Measurements from ENCODE around the gene CSNK1G1. TPM values are rescaled to one million over a fixed set of nuclear protein-coding genes. Genes with fewer than 3 reads are reported as not detected.
"Not testable (repeated sequence)": the region's sequence is repeated elsewhere in the genome, so short reads cannot be mapped to it uniquely, and the experiment has no call there.

The CSNK1G1 gene
- total RNA-seq, 1 donor from 2014 or later, result 6.0 TPM

- ATAC-seq (ENCODE audit: poor library complexity), result peak; percentile 34
- intact Hi-C loops (cut with DNase I), result no loop called here
- DNase-seq, result no peak
These were observed 527 bp downstream of the CSNK1G1 start for GRCh38 chr15:64355348-64355943.

DNA sequence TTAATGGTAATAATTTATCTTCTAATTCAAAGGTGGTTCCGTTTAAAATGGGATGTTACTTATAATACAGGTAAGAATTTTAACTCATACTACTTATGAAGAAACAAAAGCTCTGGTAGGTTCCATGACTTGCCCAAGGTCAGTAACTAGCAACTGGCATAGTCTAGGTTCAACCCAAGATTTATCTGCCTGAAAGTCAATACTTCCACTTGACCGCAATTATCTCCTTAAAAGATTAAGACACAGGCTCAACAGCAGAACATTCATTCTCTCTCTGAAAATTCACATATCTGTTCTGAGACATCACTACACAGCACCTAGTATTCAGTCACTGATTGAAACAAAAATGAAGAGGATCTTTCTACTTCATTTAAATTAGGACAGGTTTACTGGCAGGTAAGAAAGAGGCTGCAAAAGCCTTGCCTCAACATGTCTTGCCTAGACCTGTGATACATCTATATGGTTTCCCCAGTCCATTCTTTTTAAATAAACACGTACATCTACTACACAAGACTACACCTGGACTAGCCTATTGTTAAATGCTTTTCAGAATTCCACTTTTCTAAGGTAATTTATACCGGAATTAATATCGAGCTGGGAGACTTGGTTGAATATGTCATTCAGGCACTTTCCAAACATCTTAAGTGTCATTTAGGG, 1.2 kb downstream of the CSNK1G1 start:
- intact Hi-C loops (cut with DNase I), result no loop called here
- DNase-seq (no peak), ATAC-seq (ENCODE audit: poor library complexity) (no peak)

- intact Hi-C loops (cut with DNase I), result no loop called here
- ATAC-seq (ENCODE audit: poor library complexity) (no peak), DNase-seq (no peak)
These were observed 4.7 kb downstream of the CSNK1G1 start for GRCh38 chr15:64351265-64351664.

DNA sequence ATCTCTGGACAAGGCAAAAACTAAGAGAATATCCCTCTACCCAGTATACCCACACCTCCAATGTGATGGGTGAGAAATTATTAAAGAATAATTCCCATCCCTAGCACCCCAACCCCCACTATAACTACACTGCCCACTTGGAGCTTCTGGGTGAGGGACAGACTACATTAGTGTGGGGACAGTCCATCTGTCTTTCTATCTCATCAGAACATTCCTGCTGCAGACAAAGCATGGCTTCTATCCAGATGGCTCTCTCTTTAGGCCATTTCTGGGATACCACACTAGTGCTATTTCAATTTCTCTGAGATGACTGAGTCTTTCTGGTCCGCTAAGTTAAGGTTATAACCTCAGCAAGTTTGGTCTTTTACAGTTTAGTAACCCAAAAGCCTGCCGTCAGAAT, 6.6 kb downstream of the CSNK1G1 start:
- DNase-seq (no peak), ATAC-seq (ENCODE audit: poor library complexity) (peak; percentile 43)
- intact Hi-C loops (cut with DNase I), result no loop called here

DNA sequence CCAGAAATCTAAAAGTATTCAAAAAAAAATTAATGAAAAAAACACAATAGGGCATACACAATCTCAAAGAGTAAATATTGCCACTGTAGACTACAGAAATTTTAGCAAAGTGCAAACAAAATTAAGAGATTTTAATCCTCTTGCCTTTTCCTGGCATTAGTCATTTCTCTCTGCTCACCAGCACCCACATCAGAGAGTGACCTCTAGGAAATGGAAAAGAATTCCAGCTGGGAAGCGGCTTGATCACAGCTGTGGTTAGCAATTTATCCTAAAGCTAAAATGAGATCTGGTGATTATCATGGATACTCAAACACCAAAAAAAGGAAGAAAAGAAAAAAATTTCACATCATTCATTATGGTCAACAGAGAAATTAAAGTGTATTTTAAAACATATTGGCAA, 7.5 kb downstream of the CSNK1G1 start:
- DNase-seq, result no peak
- no peak for ATAC-seq (ENCODE audit: poor library complexity)
- intact Hi-C loops (cut with DNase I), result no loop called here

- DNase-seq; intact Hi-C loops (cut with DNase I); ATAC-seq (ENCODE audit: poor library complexity): not testable (repeated sequence)
These were observed 9.7 kb downstream of the CSNK1G1 start for GRCh38 chr15:64346242-64346641.

DNA sequence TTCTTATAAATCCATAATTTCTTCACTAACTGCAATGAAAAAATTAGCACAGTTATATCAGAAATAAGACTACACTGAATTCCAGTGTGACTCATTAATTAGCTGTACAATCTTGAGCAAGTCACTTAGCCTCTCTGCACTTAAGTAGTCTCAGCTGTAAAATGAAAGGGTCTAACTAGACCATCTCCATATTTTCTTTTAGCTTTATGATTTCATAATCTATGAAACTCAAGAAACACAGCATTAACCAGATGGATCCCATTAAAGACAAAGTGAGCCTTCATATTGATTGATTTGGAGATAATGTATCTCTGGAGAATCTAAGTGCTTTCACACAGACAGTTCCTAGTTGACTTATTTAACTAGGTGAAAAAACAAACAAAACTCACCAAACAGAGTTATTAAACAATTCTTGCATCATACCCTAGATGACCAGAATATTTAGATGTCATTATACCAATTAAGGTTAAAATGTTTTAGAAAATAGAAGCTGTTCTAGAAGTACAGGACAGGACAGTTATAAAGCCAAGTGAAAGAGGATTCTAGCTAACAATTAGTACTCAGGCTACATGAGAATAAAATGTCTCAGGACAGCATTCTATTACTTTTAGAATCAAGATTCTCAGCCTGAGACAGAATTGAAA, 11.2 kb downstream of the CSNK1G1 start:
- intact Hi-C loops (cut with DNase I), result no loop called here
- ATAC-seq (ENCODE audit: poor library complexity), result no peak

DNA sequence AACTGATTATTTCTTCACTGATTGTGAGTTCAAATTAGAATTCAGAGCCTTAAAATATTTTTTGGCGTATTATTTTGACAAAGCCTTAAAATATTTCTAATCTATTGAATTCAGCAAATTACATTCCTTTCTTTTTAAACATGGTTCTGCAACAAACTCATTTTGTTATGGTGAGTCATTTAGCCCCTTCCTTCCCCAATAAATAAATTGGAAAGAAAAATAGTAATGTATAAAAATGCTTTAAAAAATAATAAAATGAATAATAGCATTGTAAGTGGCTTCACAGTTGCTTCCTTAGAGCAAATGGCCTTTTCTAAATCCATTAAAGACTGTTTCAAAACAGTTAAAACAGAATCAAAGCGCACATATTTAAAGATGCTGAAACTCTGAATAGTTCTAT, 12.1 kb downstream of the CSNK1G1 start:
- intact Hi-C loops (cut with DNase I), result no loop called here
- DNase-seq (no peak), ATAC-seq (ENCODE audit: poor library complexity) (no peak)

More for the DNA sequence above, 11.2 kb downstream of the CSNK1G1 start:
- no peak for DNase-seq

GRCh38 chr15:64343222-64343621, 12.8 kb downstream of the CSNK1G1 start:
- intact Hi-C loops (cut with DNase I), result no loop called here
- DNase-seq (no peak), ATAC-seq (ENCODE audit: poor library complexity) (no peak)

DNA sequence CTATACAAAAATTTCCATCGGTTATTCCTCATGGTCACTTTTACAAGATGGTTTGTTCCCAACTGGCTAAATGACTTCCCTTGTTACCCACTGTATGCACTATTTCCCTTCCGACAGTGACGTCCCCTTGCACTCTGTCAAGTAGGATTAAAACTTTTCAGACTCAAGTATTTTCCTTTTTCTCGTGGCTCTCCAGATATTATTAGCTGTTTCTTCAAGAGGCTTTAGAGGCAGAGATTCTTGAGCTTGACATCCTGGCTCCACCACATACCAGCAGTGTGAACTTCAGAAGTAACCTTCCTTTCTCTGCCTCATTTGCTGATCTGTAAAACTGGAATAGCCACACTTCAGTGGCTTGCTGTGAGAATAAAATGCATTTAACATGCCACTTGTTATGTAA, 14.0 kb downstream of the CSNK1G1 start:
- no peak for ATAC-seq (ENCODE audit: poor library complexity)
- intact Hi-C loops (cut with DNase I), result no loop called here
- DNase-seq, result no peak

- ATAC-seq (ENCODE audit: poor library complexity), result no peak
- intact Hi-C loops (cut with DNase I), result no loop called here
- no peak for DNase-seq
These were observed 15.6 kb downstream of the CSNK1G1 start for GRCh38 chr15:64340355-64340754.

DNA sequence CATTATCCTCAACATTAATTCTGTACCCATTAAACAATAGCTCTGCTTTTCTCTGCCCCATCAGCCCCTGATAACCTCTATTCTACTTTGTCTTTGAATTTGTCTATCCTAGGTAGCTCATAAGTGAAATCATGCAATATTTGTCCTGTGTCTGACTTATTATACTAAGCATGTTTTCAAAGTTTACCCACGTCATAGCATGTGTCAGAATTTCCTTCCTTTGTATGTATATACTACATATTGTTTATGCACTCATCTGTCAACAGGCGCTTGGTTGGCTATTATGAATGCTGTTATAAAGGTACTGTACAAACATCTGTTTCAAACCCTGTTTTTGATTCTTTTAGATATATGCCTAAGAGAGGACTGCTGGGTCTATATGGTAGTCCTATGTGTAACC, 18.2 kb downstream of the CSNK1G1 start:
- no peak for ATAC-seq (ENCODE audit: poor library complexity)
- intact Hi-C loops (cut with DNase I), result no loop called here

DNA sequence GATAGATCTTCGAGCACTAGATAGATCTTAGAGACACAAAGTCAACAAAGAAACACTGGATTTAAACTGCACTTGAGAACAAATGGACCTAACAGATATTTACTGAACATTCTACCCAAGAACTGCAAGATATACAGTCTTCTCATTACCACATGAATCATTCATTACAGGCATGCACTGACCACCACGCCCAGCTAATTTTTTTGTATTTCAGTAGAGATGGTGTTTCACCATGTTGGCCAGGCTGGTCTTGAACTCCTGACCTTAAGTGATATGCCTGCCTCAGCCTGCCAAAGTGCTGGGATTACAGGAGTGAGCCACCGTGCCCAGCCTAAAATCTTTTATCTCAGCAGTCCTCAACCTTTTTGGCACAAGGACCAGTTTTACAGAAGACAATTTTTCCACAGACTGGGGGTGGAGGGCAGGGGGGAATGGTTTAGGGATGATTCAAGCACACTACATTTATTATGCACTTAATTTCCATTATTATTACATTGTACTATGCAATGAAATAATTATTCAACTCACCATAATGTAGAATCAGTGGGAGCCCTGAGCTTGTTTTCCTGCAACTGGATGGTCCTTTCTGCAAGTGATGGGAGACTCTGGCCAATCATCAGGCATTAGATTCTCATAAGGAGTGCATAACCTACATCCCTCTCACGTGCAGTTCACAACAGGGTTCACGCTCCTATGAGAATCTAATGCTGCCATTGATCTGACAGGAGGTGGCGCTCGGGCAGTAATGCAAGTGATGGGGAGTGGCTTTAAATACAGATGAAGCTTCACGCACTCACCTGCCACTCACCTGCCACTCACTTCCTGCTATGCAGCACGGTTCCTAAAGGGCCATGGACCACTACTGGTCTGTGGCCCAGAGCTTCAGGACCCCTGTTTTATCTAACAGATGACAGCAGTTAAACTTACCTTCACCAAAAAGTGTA, 21.7 kb downstream of the CSNK1G1 start:
- intact Hi-C loops (cut with DNase I), result no loop called here
- DNase-seq (no peak), ATAC-seq (ENCODE audit: poor library complexity) (no peak)

More for the DNA sequence above, 18.2 kb downstream of the CSNK1G1 start:
- DNase-seq, result no peak

GRCh38 chr15:64333516-64333915, 22.5 kb downstream of the CSNK1G1 start:
- no peak for ATAC-seq (ENCODE audit: poor library complexity)
- intact Hi-C loops (cut with DNase I), result no loop called here
- DNase-seq, result no peak

GRCh38 chr15:64331668-64332067, 24.3 kb downstream of the CSNK1G1 start:
- DNase-seq; ATAC-seq (ENCODE audit: poor library complexity); intact Hi-C loops (cut with DNase I): not testable (repeated sequence)

DNA sequence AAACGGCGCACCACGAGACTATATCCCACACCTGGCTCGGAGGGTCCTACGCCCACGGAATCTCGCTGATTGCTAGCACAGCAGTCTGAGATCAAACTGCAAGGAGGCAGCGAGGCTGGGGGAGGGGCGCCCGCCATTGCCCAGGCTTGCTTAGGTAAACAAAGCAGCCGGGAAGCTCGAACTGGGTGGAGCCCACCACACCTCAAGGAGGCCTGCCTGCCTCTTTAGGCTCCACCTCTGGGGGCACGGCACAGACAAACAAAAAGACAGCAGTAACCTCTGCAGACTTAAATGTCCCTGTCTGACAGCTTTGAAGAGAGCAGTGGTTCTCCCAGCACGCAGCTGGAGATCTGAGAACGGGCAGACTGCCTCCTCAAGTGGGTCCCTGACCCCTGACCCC, 29.0 kb downstream of the CSNK1G1 start:
- DNase-seq; ATAC-seq (ENCODE audit: poor library complexity); intact Hi-C loops (cut with DNase I): not testable (repeated sequence)

GRCh38 chr15:64326458-64326857, 29.5 kb downstream of the CSNK1G1 start:
- intact Hi-C loops (cut with DNase I), result not testable (repeated sequence)

GRCh38 chr15:64324165-64324877, 31.7 kb downstream of the CSNK1G1 start:
- intact Hi-C loops (cut with DNase I), result no loop called here
- DNase-seq, result no peak
- ATAC-seq (ENCODE audit: poor library complexity), result no peak

More at GRCh38 chr15:64326458-64326857, 29.5 kb downstream of the CSNK1G1 start:
- DNase-seq; ATAC-seq (ENCODE audit: poor library complexity): not testable (repeated sequence)
